Renal cortical epithelial cell (primary cell): ENCODE measurements around the gene TMEM151B. TPM values are rescaled to one million over a fixed set of nuclear protein-coding genes. Genes with fewer than 3 reads are reported as not detected.
A peak's percentile ranks its signal among the peaks of the same experiment; 100 is the strongest.

Experiments
- DNase-seq: peaks from one replicate; pipeline ENCODE4 v3.0.0-alpha.2; 2011; ENCODE audit warnings: low read depth
- total RNA-seq: library from RNA; depleted of rRNA; stranded (reverse); fragments of >200 nt; gene quantifications from 2 replicates; pipeline ENCODE4 v1.2.3, GENCODE V29; 2014

Gene TMEM151B
- total RNA-seq, 1 donor from 2014 or later, result not detected

GRCh38 chr6:44250718-44251123 is 19.5 kb upstream of the TMEM151B start:
- DNase-seq, result no peak

DNA sequence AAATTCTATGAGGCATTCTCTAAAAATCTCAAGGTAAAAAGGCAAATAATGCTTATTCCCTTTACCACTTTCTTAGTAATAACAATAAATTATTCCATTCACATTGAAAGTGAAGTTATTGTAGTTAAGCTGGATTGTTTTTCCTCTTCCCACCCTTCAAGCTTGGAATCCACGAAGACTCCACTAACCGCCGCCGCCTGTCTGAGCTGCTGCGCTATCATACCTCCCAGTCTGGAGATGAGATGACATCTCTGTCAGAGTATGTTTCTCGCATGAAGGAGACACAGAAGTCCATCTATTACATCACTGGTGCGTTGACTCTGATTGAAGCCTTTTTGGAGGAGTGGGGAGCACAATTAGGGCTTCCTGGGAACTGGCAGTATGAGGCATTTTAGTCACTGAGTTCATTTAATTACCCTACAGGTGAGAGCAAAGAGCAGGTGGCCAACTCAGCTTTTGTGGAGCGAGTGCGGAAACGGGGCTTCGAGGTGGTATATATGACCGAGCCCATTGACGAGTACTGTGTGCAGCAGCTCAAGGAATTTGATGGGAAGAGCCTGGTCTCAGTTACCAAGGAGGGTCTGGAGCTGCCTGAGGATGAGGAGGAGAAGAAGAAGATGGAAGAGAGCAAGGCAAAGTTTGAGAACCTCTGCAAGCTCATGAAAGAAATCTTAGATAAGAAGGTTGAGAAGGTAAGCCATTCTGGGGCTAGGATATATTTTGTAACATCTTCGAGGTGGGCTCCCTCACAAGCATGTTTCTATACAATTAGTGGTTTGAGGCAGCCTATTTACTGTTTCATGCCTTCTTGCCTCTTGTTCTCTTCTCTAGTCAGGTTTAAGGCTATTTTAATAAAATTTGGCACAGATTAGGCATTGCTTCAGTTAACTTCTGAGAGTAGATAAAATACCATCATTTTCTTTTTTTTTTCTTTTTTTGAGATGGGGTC is 18.4 kb upstream of the TMEM151B start:
- DNase-seq, result no peak

DNA sequence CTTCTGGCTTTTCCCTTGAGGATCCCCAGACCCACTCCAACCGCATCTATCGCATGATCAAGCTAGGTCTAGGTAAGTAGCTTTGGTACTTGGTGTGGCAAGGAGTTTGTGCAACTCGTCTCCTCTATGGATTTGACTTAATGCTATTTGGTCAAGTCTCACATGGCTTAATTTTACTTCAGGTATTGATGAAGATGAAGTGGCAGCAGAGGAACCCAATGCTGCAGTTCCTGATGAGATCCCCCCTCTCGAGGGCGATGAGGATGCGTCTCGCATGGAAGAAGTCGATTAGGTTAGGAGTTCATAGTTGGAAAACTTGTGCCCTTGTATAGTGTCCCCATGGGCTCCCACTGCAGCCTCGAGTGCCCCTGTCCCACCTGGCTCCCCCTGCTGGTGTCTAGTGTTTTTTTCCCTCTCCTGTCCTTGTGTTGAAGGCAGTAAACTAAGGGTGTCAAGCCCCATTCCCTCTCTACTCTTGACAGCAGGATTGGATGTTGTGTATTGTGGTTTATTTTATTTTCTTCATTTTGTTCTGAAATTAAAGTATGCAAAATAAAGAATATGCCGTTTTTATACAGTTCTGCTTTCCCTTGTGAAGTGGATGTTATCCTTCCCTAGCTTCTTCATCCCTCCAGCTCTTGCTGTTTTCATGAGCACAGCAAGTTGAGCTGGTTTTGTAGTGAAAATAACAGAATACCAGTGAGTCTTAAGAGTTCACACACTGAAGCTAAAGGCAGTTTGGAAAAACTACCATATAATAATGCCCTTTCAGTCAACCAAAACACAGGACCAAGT is 16.7 kb upstream of the TMEM151B start:
- DNase-seq, result no peak

DNA sequence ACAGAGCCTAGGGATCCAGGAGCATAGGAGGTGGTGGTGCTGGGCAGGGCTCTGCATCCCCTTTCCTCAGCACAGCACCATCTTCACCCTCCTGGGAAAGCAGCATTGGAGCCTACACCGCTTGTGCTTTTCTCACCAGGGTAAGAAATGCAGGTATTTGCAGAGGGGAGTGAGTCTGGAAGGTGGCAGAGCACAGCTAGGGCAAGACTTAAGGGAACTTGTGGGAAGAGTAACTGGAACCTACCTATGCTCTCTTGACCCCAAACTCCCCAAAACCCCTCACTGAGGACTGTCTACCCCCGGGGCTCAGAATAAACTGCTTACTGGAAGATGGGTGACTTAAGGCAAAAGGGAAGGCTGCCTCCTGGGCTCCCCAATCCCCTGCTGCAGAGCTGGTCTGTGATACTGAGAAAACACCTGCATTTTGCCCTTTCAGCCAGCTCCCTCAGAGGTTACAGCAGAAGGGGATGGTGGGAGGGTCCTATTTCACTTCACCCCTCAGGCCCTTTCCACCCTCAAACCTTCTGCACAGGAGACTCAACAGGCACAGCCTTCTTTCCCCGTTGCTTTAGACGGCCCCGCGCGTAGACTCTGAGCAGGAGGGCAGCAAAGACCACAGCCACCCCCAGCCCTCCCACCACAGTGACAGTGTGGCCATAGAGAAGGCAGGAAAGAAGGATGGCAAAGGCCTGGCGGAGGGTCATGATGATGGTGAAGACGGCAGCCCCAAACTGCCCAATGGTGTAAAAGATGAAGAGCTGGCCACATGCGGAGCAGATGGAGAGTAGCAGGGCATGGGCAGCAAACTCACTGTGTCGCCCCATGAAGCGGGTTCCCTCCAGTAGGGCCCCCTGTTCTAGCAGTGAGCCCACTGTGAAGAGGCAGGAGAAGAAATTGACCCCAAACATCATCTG is 15.8 kb upstream of the TMEM151B start:
- no peak for DNase-seq

DNA sequence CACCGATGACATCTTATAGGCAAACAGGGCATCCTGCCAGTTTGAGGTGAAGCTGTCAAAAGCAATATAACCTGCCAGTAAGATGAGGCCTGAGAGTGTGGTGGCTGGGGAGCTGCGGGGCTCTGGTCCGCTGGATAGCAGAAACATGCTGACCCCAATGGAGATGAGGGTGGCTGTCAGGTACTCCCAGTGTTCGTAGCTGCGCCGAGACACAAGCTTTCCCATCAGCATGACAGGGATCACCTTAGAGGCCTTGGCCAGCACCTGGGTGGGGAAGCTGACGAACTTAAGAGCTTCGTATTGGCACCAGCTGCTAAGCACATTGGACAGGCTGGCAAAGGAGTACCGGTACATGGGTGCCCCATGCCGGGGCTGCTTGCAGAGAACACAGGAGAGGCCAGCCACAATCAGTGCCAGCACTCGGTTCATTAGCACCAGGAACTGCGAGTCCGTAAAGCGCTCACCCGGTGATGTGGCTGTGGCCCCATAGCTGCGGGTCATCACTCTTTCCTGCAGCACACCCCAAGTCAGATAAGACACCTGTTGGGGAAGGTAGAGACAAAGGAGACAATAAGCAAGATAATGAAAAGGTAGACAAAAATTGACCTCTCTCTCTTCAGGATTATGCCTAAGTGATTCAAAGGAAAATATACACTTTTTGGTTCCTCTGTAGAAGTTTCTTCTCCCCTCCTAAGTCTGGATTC is 15.0 kb upstream of the TMEM151B start:
- DNase-seq, result no peak

- DNase-seq, result no peak
Measured at GRCh38 chr6:44255871-44256774, 14.1 kb upstream of the TMEM151B start.

DNA sequence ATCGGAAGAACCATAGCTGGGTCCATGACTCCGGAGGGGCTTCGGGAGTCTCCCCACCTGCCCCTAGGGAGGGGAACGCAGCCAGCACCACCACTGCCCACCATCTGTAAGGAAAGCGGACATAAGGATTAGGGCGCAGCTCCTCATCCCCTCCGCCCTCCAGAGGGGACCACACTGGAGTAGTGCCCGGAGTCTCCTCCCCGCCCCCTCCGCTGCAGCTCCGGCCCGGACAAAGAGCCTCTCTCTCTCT is 13.6 kb upstream of the TMEM151B start:
- no peak for DNase-seq

DNA sequence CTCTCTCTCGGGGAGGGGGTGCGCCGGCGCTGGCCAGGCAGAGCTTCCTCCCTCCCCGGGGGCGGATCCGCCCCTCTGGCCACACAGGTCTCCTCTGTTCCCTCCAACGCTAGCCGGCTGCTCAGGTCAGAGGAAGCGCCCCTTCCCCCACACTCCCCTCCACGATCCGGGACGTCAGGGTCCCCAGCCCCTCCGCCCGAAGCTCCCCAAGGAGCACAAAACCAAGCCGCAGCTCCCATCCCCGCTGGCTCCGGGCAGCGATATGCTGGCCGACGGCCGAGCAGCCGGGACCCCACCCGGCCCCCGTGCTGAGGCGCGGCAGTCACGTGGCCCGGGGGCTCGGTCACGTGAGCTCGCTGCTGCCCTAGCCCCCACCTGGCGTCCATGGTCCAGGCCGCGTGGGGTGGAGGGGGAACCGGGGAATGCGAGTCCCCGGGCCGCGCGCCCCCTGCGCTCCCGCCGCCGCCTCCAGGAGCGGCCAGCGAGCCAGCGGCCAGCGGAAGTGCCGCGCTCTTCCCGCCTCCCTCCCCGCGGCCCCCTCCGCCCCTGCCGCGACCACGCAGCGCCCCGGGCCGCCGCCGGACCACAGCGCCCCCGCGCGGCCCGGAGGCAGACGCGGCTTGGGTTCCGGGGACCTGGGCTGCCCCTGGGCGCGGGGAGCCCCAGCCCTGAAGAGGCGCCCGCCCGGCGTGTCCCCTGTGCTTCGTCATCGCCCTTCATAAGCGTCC is 13.1 kb upstream of the TMEM151B start, which contains the start of gene SLC35B2:
SLC35B2 (minus strand) TSS at position 504 of the 728 bp plus-strand sequence; CDS start at position 386, 118 bp downstream.
- DNase-seq, result peak; percentile 36

- no peak for DNase-seq
Measured at GRCh38 chr6:44257753-44258324, 12.4 kb upstream of the TMEM151B start.

DNA sequence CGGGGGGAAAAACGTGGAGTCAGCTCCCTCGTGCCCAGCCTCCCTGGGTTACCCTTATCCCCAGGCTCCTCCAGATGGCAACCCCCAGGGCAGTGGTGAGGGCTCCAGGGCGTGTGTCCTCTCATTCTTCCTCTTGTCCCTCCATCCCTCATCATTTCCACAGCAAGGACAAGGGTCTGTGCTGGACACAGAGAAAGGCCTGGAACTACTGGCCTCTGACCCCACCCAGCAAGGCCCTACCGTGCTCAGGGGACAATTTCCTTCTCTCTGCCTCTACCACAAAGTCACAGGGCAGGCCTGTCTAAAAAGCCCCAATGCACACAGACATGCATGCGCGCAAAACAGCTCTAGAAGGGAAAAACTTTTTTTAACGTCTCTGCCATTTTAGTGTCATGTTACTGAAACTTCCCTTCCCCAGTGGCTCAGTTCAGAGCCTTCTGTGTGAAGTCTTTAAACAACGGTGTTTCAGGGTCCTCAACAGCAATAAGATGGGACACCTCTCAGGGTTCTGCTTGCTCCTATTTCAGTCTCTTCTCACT is 11.9 kb upstream of the TMEM151B start:
- no peak for DNase-seq

DNA sequence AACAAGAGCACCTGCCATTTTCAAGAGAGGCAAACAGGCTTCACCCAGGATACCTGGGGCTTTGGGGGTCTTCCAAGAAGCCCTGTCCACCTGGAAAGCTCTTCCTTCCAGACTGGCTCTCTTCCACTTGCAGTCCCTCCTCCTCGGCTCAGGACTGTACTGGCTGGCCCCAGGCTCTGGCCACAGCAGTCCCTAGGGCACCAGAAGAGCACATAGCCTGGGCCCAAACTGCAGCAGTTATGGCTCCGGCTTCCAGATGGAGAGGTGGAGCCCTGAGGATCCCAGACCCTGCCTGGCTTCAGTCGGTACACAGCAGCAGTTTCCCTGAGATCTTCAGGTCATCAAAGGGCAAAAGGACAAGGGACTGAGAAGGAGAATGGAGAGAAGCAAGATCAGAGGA is 11.3 kb upstream of the TMEM151B start:
- no peak for DNase-seq

GRCh38 chr6:44260011-44260410 is 10.2 kb upstream of the TMEM151B start:
- no peak for DNase-seq

GRCh38 chr6:44260451-44261297 is 9.6 kb upstream of the TMEM151B start:
- DNase-seq, result no peak

DNA sequence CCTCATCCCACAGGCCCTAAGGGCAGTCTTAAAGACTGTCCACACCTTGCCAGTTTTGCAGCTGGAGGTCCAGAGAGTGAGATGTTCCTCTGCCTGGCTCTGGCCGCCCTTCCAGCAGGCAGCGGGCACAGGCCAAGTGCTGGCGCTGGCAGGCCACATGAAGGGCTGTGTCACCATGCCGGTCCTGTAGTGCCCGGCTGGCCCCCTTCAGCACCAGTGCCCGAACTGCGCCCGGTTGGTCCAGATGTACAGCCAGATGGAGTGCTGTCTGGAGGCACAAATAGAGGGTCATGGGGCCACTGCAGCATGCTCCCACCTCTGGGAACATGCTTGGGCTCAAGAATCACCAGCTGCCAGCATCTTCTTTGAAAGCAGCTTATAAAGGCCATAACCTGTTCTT is 8.7 kb upstream of the TMEM151B start:
- DNase-seq, result no peak

- peak; percentile 17 for DNase-seq
Measured at GRCh38 chr6:44262467-44263353, 7.5 kb upstream of the TMEM151B start.

DNA sequence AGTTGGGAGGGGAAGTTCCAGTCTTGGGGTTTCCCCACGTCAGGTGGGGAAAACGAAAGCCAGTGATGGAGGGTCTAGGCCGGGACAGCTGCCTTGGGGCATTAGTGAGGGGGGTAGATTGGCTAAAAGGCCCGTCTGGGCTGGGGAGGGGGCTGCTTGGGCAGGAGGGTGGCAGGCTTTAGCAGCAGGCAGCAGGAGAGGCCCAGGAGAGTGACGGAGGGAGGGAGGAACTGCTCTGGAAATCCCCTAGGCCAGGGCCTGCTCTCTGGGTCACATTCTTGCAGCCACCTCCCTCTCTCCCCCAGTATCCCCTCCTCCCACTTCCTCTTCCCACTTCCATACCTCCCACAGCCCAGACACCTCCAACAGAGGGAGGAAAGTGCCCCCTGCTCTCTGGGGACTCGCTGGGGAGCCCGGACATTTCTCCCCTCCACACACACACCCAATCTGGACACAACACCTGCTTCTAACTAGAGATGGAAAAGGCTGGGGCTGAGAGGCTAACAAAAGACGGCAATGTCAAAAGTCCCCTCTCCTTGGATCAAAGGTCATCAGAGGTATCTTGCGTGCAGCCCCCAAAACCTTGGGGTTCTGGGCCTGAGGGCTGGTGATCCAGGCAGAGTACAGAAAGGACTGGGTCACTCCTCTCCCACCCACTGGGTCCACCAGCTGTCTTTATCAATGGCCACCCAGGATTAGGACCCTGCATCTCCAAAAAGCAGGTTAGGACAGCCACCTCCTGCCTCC is 6.7 kb upstream of the TMEM151B start:
- peak; percentile 75 for DNase-seq
